GM21619 (cell line): Measurements from ENCODE around the gene MRPS21.

Source experiments
- ATAC-seq: cut with Tn5 transposase; IDR thresholded peaks from one replicate; pipeline ENCODE4 v1.9.1; 2021; ENCODE audit not compliant: unreplicated experiment

The MRPS21 gene

DNA sequence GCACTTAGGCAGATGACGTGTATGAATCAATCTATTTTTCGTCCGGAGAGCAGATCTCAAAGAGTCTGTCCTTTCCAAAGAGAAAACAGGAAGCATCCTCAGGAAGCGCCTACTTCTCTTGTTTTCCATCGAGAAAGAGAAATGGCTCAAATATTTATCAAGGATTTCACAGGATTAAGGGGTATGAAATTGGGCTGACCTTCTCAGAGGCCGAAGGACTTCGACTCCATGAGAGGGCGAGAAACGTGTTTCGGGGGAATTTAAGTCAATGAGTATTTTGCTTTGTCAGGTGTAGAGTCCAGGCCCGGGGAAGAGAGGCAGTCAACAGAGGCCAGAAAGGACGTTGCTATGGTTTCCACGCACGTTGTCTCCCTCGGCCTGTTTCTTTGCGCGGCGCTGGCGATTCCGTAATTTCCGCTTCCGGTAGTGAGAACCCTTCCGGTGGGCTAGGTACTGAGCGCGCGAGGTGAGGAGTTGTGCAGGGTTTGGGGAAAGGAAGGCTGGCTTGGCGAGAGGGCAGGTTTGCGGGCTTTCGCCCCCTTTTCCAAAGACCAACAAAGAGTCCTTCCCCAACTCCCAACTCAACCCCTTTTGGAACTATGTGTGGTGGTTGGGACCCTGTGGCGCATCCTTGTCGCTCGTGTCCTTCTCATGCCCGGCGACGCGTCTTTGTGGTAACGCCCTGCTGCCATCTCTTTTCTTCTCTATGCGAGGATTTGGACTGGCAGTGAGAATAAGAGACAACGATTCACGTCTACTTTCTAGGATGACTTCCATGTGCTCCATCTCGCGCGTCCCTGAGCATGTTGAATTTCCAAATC lies at the start of gene MRPS21:
MRPS21 (plus strand) TSS at position 429 of the 821 bp plus-strand sequence. CDS start 506 bp downstream, outside the sequence.
- ATAC-seq = peak; percentile 99

GRCh38 chr1:150249936-150250335 lies 43.7 kb upstream of the MRPS21 start:
- no peak for ATAC-seq

GRCh38 chr1:150256198-150256553 lies 37.5 kb upstream of the MRPS21 start:
- ATAC-seq = no peak

DNA sequence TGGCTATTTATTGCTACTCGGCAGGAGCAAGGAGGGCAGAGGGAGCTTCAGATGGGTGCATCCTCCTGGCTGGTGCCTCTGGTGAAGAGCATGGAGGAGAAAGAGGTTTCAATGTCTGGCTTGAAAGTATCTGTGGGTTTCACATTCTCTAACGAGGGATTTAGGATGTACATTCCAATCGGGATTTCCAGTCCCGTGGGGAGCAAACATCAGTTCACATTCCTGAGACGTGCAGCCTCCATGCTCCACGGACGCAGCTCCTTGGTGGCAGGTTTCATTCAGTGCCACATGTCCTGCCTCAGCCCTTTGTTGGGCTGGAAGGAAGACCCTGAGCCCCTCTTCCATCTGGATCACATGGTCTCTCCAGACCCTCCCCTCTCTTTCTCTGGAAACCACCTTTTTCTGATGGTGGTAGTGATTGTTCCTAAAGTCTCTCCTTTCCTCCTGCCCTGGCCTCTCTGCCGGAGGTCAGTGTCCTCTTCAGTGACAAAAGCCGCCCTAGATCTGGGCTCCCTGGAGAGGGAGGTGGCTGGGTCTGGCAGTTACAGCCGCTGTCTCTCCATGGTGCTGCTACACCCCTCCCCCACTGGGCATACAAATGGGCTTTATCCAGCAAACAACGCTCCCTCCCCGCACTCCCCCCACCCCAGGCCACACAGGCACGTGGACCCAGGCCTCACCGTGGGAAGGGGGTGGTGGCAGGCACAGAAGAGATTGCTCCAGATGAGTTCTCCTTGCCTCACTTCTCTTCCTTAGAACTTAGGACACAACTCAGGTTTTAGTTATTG lies 36.9 kb upstream of the MRPS21 start:
- ATAC-seq = no peak

GRCh38 chr1:150257624-150258585 lies 35.8 kb upstream of the MRPS21 start, which contains the start of gene CA14:
Gene CA14, plus strand, starts transcription at chr1:150257774. Its CDS starts 355 bp downstream, at chr1:150258129.
- no peak for ATAC-seq

GRCh38 chr1:150259217-150259616 lies 34.4 kb upstream of the MRPS21 start:
- no peak for ATAC-seq

- no peak for ATAC-seq
Observed at GRCh38 chr1:150259758-150260669, 33.6 kb upstream of the MRPS21 start.

DNA sequence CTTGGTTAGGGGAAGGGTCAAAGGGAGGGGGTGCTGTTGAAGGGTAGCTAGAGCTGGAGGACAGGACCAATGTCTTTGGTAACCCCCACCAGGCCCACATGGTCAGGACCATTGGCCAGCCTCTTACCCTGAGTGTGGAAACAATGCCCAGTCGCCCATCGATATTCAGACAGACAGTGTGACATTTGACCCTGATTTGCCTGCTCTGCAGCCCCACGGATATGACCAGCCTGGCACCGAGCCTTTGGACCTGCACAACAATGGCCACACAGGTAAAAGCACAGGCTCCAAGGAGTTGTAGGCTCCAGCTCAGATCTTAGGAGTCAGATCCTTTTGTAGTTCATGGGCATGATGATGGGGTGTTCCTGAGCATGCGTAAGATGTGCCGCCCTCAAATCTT lies 32.3 kb upstream of the MRPS21 start:
- ATAC-seq = no peak

DNA sequence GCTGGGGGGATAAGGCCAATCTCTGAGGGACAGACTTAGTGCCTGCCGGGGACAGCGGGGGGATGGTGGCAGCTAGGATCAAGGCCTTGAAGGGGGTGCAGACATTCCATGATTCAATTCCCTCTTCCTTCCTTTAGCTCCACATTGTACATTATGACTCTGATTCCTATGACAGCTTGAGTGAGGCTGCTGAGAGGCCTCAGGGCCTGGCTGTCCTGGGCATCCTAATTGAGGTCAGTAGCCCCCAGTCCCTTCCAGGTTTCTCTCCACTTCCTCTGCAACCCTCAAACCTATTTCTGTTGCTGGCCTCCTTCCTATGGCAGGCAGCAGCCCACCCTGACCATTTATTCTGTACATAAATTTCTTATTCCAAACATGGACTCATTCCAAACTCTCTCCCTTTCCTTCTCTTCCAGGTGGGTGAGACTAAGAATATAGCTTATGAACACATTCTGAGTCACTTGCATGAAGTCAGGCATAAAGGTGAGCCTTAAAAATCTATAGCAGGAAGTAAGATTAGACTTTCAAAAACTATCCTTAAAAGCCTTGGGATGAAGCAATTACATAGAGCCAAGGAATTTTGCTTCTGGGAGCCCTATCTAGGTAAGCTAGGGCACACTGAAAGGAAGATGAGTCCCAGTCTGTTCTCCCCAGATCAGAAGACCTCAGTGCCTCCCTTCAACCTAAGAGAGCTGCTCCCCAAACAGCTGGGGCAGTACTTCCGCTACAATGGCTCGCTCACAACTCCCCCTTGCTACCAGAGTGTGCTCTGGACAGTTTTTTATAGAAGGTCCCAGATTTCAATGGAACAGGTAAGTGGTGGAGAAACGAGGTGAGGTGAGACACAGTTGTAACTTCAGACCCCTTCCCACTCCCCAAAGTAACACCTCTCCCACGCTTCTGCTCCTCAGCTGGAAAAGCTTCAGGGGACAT lies 31.0 kb upstream of the MRPS21 start:
- ATAC-seq = no peak

DNA sequence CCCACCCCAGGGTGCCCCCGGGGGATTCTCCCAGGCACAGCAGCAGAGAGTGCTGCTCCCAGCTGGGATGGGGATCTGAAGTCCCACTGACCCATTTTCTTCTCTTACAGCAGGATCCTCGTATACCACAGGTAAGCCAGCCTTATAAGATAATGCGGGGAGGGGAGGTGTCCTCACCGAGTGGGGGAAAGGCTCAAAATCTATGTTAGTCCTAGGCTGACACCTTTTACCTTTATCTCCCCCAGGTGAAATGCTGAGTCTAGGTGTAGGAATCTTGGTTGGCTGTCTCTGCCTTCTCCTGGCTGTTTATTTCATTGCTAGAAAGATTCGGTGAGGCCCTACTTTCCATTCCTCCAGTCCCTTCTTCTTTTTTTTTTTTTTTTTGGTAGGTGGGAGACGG lies 30.1 kb upstream of the MRPS21 start:
- ATAC-seq = no peak

GRCh38 chr1:150267896-150268295 lies 25.8 kb upstream of the MRPS21 start:
- no peak for ATAC-seq

- ATAC-seq = no peak
Observed at GRCh38 chr1:150268340-150268704, 25.3 kb upstream of the MRPS21 start.

DNA sequence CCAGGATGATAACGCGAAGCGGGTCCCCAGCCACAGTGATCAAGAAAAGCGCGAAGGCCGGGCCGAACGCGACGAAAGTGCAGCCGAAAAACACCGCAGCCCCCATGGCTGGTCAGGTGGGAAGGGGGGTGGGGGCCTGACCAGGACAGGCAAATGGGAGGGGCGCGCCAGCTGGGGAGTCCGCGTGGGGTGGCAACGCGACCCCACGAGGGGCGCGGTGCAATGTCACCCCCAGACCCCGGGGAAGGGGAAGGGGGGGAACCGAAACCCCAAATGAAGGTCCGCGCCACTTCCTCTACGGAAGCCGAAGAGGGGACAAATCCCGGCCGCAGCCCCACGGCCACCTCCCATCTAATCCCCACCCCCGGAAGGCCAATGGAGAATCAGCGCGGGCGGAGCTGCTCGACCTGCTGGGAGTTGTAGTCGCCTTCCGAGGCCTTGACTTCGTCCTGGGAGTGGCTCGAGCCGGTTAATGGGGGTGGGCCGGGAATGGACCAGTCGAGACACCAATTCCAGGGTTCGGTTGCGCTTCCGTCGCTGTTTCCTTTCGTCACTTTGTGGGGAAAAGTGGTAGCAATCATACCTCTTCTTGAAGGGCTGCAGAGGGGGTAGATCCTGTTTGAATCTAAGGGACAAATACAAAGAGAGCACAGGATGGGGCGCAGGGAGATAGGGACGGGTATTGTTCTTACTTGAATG lies 24.8 kb upstream of the MRPS21 start, which contains the start of gene APH1A:
APH1A (minus strand) TSS at position 312 of the 699 bp plus-strand sequence; CDS start at position 106, 206 bp downstream.
- ATAC-seq = peak; percentile 85

GRCh38 chr1:150269451-150269850 lies 24.2 kb upstream of the MRPS21 start:
- no peak for ATAC-seq

DNA sequence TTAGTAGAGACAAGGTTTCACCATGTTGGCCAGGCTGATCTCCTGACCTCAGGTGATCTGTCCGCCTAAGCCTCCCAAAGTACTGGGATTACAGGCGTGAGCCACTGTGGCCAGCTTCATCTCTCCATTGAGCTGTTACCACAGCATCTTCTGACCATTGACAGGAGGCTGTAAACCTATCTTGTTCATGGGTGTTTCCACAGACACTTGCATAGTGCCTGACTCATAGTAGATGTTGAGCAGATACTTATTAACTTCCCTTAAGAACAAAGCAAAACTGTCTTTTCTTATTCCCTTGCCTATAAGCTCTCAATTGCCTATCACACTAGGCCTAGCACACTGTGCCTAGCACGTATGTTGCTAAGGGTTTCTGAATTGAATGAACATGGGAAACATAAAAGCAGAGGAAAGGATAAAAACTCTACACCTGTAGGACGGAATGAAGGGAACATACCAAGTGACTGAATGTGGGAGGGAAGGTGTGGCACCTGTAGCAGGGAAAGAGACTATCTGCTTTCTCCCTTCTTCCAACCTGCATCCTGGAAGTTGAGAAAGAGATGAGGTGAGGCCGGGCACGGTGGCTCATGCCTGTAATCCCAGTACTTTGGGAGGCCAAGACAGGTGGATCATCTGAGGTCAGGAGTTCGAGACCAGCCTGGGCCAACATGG lies 22.2 kb upstream of the MRPS21 start:
- ATAC-seq = no peak

GRCh38 chr1:150273311-150273710 lies 20.4 kb upstream of the MRPS21 start:
- ATAC-seq = no peak

- ATAC-seq = no peak
Observed at GRCh38 chr1:150280138-150280707, 13.4 kb upstream of the MRPS21 start.
